GM18498 (cell line): ENCODE data around the gene RHBDD2.
"Not testable (repeated sequence)": the region's sequence is repeated elsewhere in the genome, so short reads cannot be mapped to it uniquely, and the experiment has no call there.

Source experiments
- ATAC-seq: cut with Tn5 transposase; IDR thresholded peaks from one replicate; pipeline ENCODE4 v1.9.1; 2021; ENCODE audit warnings: mild to moderate bottlenecking, moderate library complexity; ENCODE audit not compliant: unreplicated experiment

RHBDD2 gene

DNA sequence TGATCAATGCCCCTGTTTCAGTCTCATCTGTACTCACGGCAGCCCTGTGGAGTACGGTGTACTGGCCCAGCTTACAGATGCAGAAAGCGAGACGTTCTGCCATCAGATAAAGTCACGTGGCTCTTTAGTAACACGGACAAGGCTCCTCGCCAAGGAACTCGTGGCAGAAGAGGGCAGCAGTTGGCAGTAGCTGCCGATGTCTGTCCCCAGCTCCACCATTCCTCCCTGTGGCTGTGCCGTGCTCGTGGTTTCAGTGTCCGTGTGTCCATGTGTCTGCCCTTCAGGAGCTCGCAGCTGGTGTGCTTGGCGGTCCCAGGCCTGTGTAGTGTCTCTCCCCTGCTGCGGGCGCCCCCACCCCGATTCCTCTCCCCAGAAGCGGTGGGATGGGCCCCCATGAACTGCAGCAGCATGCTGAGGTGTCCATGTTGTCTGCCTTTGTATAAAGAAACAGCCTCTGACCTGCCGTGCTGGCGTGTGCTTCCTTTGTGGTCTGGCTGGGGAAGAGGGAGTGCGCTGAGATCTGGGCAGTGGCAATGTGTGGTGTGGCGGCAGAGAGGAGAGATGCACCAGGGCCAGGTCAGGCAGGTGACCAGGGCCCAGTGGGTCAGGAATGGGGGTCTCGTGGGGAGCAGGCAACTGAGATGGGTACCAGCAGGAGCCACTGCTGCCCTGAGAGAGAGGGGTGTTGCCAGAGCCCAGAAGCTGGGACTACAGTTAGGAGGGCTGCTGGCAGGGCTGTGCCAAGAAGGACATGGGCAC lies 9.8 kb downstream of the RHBDD2 start:
- ATAC-seq = no peak

DNA sequence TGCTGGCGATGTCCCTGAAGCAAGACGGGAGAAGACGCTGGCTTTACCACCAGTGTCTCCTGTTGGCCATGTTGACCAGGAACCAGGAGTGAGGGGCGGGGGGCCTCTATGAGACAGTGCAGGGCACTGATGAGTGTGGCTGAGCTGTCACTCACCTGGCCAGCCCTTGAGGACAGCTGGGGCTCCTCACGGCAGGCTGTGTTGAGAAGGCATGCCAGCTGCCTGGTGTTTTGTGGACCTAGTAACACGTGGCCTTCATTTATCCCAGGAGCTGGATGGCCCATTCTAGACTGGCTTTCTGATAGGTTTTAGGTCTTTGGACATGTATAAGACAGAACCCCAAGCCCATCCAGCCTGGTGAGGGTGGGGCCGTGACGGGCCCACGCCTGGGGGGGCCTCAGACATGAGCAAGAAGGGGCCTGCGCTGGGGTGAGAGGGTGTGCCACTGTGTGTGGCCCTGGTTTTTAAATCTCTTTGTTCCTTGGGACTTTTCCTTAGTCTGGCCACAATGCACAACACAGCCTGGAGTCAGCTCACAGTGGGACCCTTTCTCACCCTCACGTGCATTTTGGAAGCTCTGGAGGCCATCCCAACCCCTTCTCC lies 10.5 kb downstream of the RHBDD2 start:
- ATAC-seq = no peak

DNA sequence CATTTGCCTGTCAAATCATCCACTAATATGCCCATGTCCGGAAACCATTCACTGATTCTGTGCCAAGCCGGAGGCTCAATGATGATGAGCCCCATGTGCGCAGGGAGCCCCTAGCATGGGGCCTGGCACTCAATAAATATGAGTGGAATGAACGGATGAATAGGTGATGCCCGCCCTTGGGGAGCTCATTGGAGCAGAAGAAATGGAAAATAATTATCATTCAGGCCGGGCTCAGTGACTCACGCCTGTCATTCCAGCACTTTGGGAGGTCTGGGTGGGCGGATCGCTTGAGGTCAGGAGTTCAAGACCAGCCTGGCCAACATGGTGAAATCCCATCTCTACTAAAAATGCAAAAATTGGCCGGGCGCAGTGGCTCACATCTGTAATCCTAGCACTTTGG lies 11.0 kb downstream of the RHBDD2 start:
- no peak for ATAC-seq

DNA sequence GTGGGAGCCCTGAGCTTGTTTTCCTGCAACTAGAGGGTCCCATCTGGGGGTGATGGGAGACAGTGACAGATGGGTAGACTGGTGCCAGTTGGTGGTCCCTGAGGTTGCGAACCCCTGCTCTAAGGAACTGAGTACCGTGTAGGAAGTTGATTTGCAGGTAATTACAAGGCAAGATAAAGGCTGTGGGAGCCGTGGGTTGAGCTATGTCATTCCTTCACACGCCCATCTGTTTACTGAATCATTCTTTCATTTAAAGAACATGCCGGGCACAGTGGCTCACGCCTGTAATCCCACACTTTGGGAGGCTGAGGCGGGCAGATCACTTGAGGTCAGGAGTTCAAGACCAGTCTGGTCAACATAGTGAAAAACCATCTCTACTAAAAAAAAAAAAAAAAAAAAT lies 12.4 kb downstream of the RHBDD2 start:
- not testable (repeated sequence) for ATAC-seq

DNA sequence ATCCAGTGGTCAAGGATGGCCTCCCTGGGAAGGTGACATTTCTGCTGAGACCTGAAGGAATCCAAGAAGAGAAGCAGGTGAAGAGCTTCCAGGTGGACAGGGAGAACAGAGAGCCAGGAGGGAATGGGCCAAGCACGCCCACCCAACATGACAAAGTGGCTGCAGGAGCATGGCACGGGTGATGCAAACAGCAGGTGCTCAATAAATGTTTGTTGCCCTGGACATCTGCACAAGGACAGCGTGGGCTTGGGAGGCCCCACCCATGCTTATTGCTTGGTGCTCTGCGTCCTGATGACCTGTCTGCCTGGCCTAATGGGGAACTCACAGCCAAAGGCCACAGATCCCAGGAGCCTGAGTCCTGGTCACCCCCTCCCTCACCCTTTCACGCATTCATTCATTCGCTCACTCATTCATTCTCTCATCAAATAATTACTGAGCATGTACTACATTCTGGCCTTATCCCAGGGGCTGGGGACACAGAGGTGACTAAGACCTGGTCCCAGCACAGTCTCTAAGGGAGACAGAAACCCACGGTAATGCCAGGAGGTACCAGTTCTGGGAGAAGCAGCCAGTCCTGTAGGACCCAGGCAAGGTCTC lies 13.1 kb downstream of the RHBDD2 start:
- ATAC-seq = no peak

DNA sequence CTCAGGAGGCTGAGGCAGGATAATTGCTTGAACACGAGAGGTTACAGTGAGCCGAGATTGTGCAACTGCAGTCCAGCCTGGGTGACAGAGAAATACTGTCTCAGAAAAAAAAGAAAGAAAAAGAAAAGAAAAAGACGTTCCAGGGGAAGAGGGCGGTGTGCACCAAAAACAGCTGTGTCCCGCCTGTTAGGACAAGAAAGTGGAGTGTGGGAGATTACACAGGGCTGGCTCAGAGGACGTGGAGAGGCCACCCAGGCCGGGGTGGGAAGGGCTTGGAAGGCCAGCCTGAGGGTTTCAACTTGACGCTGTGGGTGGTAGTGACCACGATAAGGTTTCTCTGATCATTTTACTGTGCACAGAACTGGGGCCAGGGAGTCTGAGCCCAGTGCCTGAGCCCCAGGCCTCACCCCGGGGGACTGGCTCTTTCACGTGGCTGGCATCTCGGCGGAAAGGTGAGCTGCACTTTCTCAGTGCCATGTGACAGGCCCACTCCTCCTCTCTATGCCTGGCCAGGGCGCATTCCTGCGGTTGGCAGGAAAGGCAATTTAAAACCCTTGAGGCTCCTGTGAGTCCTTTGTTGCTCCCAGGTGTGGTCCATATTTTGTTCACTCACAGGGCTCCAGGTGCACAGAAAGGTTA lies 13.9 kb downstream of the RHBDD2 start:
- no peak for ATAC-seq

DNA sequence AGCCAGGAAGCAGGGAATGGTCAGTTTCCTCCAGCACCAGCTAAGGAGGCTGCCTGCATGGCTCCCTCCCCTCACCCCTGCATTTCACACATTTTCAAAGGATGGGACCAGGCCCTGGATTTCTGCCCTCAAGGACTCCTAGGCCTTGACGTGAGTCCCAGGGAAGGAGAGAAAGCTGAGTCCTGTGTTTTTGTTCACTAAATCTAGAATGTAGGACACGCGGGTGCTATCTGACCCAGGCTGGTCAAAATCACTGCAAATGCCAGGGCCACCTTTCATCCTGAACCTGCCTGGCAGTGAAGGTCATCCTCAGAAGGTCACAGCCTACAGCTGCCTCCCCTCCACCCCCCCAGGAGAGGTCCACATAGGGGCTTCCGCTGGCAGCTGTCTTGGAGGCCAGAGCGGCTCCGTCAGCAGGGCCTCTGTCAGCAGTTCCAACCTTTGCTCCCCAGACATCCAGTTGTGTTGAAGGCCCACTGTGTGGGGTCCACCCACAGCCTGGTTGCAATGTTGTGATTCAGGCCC lies 18.0 kb downstream of the RHBDD2 start:
- no peak for ATAC-seq

DNA sequence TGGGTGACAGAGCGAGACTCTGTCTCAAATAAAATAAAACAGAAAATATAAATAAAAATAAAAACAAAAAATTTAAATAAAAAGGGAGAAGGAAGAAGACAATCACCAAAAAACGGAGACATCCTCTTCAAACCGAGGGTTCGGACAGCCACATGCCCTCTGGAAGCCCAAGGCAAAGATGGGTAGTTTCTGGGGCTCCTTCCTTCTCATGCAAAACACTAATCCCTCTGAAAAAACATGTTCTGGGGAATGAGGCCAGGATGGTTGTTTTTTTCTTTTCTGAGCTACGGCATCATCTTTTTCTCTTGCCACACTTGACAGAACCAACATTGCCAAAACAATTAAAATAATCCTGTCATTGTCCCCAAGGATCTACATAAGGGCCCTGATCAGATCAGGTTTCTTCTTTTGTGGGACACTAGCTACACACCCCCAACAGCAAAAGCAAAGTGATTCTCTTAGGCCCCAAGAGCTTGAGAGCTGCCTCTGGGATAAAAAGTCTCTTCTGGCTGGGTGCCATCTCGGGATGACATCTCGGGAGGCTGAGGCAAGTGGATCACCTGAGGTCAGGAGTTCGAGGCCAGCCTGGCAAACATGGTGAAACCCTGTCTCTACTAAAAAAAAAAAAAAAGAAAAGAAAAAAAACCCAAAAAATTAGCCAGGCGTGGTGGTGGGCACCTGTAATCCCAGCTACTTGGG lies 21.9 kb downstream of the RHBDD2 start:
- ATAC-seq = no peak

DNA sequence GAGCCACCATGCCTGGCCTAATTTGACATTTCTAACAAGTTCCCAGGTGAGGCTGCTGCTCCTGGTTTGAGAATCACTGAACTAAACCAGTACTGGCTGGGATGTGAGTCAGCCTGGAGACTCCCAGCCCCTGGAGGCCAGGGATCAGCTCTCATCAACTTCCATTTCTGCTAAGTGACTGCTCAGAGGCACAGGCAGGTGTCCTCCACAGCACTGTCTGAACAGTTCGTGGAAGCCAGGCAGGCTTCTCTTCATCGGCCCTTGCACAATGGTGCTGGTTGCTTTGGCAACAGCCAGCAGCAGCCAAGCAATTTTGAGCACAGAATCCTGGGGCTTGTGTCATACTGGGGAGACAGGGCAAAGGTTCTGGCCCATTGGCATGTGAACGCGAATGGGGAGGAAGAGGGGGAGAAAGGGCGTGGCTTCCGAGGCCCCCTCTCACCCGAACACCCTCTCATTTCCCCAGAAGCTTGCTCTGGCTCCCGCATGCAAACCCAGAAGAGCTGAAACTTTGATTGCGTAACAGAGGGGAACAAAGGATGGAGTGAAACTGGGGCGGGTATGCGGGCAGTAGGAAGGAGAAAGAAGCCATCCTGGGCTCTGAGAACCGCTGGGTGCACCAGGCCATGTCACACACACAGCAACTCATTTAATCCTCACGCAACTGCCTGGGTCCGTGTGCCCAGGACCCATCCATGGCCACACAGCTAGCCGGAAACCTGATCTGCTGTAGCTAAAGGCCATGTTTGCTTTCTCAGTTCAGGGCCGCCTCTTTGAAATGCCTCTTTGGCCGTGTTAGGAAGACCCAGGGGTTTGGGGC lies 27.2 kb downstream of the RHBDD2 start:
- no peak for ATAC-seq

DNA sequence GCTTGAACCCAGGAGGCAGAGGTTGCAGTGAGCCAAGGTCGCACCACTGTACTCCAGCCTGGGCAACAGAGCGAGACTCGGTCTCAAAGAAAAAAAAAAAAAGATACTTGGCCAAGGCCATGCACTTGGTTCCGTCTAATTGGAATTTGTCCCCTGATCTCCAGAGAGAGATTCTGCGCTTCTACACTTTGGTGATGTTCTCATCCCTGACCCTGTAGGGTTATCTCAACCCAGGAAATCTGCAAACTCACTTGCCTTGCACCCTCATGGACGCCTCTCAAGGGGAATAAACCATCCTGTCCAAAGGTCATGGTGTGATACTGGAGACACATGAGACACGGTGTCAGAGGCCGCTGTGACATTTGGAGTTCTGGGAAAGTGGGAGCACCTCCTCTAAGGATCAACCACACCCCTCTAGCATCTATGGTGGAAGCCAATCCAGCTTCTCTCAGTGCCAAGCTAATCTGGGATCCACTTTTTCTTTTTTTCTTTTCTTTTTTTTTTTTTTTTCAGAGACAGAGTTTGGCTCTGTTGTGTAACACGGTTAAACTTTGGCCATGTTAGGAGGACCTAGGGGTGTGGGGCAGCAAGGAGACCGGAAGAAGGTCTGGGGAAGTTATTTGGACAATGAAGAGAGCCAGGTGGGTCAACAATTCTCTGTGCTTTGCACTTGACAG lies 28.3 kb downstream of the RHBDD2 start:
- no peak for ATAC-seq

DNA sequence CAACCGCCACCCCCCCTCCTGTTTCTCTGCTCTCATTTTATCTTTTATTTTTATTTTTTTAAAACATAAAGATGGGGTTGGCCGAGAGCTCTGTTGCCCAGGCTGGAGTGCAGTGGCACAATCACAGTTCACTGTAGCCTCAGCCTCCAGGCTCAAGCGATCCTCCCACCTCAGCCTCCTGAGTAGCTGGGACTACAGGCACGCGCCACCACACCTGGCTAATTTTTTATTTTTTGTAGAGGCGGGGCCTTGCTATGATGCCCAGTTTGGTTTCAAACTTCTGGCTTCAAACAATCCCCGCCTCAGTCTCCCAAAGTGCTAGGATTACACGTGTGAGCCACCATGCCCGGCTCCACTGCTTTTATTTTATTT lies 28.8 kb downstream of the RHBDD2 start:
- not testable (repeated sequence) for ATAC-seq

DNA sequence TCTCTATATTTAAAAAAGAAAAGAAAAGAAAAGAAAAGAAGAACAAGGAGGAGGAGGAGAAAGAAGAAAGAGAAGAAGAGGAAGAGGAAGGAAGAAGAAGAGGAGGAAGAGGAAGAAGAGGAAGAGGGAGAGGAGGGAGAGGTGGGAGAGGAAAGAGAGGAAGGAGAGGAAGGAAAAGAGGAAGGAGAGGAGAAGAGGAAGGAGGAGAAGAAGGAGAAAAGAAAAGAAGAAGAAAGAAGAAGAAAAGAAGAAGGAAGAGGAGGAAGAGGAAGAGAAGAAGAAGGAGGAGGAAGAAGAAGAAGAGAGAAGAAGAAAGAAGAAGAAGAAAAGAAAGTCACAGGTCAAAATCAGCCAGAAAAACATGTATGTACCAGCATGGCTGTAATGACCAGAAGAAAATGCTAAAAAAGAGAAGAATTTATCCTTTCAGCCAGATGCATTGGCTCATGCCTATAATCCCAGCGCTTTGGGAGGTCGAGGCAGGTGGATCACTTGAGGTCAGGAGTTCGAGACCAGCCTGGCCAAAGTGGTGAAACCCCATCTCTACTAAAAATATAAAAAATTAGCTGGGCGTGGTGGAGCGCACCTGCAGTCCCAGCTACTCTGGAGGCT lies 30.8 kb downstream of the RHBDD2 start:
- no peak for ATAC-seq

DNA sequence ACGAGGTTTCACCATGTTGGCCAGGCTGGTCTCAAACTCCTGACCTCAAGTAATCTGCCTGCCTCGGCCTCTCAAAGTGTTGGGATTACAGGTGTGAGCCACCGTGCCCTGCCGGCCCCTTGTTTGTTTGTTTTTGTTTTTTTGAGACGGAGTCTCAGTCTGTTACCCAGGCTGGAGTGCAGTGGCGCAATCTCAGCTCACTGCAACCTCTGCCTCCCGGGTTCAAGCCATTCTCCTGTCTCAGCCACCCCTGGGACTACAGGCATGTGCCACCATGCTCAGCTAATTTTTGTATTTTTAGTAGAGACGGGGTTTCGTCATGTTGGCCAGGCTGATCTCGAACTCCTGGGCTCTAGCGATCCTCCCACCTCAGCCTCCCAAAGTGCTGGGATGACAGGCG lies 32.4 kb downstream of the RHBDD2 start:
- not testable (repeated sequence) for ATAC-seq

DNA sequence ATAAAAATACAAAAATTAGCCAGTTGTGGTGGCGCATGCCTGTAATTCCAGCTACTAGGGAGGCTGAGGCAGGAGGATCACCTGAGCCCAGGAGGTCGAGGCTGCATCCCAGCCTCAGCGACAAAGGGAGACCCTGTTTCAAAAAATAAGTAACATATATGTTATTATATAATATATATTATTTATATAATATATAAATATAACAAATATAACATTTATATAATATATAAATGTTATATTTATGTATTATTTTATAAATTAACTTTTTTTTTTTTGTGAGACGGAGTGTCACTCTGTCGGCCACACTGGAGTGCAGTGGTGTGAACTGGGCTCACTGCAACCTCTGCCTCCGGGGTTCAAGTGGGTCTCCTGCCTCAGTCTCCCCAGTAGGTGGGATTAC lies 34.6 kb downstream of the RHBDD2 start:
- no peak for ATAC-seq

DNA sequence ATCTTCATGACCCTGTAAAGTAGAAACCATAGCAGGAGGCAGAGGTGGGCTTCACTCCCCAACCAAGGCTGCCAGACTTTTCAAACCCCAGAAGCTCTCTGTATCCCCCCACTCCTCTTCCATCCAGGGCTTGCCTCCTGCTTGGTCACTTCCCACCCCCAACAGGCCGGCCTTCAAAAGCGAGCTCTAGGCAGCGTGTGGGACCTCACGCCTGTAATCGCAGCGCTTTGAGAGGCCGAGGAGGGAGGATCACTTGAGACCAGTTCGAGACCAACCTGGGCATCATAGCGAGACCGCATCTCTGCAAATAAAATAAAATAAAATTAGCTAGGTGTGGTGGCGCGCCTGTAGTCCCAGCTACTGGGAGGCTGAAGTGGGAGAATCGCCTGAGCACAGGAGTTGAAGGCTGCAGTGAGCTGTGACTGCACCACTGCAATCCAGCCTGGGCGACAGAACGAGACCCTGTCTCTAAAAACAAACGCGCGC lies 35.4 kb downstream of the RHBDD2 start:
- no peak for ATAC-seq

DNA sequence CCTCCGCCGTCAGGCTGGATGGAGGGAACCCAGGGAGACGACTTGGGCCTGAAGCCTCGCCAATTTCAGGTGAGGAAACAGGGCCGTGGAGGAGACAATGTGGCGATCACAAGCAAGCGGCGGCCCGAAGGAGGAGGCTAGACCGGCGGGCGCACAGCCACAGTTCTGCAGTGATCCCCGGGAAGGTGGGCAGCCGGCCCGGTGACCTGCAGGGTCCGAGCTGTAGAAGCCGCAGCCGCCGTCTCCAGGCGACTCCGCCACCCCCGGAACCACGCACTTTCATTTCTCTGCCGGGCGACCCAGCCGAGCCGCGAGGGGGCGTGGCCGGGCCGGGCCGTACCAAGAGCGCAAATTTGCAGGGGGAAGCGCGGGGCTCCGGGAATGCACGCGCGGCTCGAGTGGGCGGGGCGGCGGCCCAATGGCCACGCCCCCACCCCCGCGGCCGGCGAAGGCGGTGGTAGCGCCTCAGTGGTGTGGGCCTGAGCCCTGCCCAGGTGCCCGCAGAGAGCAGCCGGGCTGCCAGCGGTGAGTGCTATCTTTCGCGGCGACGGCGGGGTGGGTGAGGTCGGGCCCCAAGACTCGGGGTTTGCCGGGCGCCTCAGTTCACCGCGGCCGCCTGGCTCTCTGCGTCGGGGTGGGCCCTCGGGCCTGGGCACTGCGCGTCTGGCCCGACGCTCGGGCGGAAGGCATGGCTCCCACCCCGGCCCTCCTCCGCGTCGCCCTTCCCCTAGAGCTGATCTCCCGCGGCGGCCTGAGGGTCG lies 36.0 kb downstream of the RHBDD2 start, which contains the start of gene POR:
Gene POR (plus strand): TSS at position 501 of the 761 bp plus-strand sequence. CDS start 38,847 bp downstream, outside the sequence.
- peak; percentile 91 for ATAC-seq

DNA sequence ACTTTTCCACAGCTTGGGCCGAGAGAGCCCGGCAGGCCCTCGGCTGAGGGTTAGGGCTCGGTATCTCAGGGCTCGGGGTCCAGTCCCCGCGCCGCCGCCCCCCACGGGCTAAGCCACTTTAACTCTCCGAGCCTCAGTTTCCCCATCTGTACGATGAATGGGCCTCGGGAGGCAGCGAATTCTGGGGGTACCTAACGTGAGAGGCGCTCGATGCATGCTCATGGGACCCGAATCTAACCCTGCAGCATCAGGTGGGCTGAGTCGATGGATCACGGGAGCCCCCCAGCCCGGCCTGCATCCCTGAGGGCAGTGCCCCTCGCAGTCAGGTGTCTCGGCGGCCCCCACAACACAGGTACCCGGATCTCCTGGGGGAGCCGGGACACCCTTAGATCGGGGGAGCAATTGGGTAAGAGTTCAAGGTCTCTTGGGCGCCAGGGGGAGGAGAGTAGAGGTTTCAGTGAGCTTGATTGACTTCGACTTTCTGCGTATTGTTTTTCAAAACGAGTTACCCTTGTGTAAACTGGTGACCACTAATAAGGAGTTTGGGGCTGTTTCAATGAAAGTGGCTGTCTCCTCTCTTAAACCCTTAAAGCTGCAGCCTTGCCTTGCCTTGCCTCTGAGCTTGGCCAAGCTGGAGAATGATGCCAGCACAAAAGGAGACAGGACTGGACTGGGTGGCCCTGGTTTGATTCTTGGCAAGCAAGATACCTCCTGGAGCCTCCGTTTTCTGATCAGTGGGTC lies 36.8 kb downstream of the RHBDD2 start:
- peak; percentile 11 for ATAC-seq
